GM21526 (cell line): ENCODE results near the gene MAP1LC3C.

Source experiments
- ATAC-seq: cut with Tn5 transposase; IDR thresholded peaks from one replicate; pipeline ENCODE4 v1.9.1; 2021; ENCODE audit warnings: moderate library complexity; ENCODE audit not compliant: unreplicated experiment, low FRiP score

Gene MAP1LC3C

GRCh38 chr1:241999026-241999425, at the start of gene MAP1LC3C:
TSS of gene MAP1LC3C (minus strand) at chr1:241999098. CDS start at chr1:241999008, 90 bp downstream.
- no peak for ATAC-seq

DNA sequence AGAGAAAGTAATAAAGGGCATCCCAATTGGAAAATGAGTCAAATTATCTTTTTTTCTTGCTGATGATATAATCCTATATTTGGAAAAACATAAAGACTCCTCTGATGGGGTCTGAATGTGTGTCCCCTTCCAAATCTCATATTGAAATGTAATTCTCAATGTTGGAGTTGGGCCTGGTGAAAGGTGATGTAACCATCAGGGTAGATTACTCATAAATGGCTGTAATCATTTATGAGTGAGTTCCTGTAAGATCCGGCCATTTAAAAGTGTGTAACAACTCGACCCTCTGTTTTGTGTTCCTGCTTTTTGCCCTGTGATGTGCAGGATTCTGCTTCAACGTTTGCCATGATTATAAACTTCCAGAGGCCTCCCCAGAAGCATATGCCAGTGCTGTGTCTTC, 44.3 kb upstream of the MAP1LC3C start:
- ATAC-seq, result no peak

- ATAC-seq, result no peak
These were observed 35.5 kb upstream of the MAP1LC3C start for GRCh38 chr1:242034392-242034791.

DNA sequence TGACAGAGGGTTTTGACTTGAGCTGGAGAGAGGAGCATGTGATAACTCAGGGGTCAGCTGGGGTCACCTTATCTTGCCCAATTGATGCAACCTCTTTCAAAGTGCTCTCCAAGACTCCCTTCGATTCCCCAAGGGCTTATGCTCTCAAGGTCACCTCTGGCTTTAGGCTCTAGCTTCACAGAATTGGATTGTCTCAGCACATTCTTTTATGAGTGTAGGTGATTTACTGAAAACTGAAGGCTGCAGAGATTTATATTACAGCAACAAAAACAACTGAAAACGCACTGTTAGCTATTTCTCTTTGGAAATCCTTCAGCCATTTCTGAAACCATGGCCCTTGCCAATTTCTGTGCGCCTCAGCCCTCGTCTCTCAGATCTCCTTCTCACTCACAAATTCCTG, 34.5 kb upstream of the MAP1LC3C start:
- no peak for ATAC-seq

DNA sequence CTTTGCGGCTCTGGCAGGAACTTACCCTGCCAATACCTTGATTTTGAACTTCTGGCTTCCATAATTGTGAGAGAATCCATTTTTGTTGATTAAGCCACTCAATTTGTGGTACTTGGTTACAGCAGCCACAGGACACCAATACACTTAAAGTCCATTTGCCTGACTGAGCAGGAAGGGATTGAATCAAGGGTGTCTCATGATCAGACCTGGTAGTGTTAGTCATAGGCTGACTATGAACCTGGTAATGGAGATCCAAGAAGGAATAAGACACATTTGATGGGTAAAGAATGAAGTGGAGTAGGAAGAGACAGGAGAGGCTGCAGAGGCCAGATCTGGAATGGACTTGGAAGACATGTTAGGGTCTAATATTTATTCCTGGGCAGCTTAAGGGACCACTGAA, 31.2 kb upstream of the MAP1LC3C start:
- no peak for ATAC-seq

GRCh38 chr1:242025681-242026080, 26.8 kb upstream of the MAP1LC3C start:
- no peak for ATAC-seq

GRCh38 chr1:242023805-242024204, 24.9 kb upstream of the MAP1LC3C start:
- no peak for ATAC-seq

GRCh38 chr1:242019018-242019417, 20.1 kb upstream of the MAP1LC3C start:
- ATAC-seq, result no peak

DNA sequence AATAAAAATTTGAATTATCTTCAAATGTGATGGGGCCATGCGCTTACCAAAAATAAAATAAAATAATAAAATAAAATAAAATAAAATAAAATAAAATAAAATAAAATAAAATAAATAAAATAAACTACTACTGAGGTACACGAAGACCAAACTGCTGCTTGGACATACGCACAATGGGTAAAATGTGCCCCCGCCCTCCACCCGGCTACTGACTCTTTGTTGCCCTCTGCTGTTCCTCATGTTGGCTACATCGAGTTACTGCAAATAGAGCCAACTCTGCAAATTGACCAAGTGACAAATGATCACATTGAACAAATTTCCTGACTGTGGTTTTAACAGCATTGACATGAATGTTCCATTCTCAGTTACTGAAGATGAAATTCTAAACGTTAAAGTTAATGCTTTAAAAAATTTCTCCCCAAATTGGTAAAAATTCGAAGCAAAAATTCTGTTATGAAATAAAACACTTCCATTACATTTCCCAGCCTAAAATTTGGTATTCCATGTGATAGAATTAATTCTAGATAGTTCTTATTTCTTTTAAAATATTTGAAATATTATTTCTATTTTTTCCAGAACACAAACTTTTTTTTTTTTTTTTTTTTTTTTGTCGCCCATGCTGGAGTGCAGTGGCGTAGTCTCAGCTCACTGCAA, 18.8 kb upstream of the MAP1LC3C start:
- ATAC-seq, result peak; percentile 86

DNA sequence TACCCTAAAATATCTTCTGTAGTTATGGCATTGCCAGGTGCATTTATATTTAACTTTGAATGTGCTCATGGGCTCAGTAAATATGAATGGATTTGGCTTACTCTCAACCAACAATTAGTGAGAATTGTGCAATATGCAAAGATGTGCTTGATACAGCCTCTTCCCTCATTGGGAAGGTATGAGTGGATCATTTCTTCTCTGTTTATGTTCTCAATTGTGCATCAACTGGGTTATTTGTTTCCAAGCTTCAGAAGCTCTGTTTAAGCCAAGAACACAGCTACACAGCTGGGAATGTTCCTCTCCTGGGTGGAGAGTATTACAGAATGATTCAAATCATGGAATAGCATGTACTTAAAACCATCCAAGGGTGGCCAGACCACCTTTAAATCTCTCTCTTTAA, 17.6 kb upstream of the MAP1LC3C start:
- ATAC-seq, result no peak

DNA sequence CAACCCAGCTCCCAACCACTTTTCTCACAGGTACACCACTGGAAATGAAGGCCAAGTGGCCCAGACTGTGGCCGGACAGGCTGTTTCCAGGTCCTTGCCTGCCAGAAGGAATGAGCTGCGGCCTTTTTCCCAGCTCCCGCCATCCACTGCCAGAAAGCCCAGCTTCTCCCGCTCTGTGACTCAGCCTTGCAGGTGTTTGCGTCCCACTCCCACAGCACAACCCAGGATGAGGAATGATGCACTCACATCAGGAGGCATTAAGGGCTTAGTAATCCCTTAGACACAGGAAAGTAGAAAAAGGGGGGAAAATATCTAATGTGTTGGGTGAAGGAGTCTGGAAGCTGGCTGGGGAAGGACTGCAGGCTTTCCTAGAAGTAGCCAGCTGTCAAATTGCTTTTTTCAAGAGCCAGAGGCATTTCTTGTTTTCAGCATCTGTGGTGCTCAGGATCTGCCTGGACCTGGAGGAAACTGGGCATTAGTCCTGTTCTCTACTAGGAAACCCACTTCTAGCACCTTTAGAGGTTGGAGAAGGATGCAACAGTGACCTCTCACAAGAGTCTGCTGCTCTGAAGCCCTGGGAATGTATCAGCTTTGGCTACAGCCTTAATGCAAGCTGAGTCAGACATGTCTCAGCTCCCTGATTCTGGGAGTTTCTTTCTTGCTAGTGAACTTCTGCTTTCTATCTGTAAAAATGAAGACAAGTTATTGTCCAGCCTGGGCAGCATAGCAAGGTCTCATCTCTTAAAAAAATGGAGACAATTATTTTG, 13.2 kb upstream of the MAP1LC3C start:
- ATAC-seq, result no peak

DNA sequence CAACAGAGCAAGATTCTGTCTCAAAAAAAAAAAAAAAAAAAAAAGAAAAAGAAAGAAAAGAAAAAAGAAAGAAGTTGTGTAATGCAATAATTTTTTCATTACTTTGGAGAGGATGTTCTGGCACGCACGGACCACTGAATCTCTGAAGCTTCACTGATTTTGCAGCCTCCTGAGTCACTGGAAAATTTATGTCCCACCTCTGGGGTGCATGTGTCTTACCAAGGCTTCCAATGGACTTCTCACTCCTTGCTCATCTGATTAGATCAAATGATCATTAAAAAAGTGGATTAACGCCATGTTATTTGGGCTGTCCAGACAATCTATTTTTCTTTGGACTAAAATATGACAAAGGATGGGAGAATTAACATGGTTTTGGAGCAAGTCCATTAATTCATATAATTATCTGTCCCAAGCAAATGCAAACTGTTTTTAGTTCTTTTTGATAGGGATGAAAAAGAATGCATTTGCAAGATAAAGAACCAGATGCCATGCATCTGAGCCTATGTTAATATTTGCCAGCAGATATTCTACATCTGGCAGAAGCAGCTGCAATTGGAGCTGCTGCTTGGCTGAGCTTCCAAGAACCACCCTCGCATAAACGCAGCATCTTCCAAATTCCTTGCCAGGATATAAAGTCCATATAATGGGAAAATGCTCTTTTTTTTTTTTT, 10.1 kb upstream of the MAP1LC3C start:
- no peak for ATAC-seq

- ATAC-seq, result no peak
These were observed 8.1 kb upstream of the MAP1LC3C start for GRCh38 chr1:242006976-242007375.

DNA sequence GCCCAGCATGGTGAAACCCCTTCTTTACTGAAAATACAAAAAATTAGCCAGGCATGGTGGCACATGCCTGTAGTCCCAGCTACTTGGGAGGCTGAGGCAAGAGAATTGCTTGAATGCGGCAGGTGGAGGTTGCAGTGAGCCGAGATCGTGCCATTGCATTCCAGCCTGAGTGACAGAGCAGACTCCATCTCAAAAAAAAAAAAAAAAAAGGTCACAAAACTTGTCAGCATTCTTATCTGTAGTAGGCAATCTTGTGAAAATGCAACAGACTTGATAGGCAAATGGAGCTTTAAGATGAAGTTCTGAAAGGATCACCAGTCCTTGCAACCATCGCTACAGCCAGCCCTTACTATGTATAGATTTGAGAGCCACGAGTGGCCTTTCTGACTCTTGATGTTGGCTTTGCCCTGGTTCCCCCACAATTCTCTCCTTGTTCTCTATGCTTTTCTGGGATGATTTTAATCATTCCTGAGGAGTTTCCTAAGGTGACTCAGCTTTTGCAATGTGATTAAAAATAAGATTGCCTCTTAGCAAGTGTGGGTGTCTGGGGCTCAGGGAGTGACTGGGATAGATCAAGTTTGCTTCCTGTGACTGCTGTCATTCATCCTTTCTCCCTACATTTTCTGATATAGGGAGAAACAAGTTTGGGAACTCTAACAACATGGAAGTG, 7.1 kb upstream of the MAP1LC3C start:
- no peak for ATAC-seq

GRCh38 chr1:242004751-242005495, 6.0 kb upstream of the MAP1LC3C start:
- ATAC-seq, result no peak

GRCh38 chr1:242002510-242002909, 3.6 kb upstream of the MAP1LC3C start:
- no peak for ATAC-seq

- no peak for ATAC-seq
These were observed 3.2 kb upstream of the MAP1LC3C start for GRCh38 chr1:242002072-242002471.

- ATAC-seq, result no peak
These were observed 1.5 kb upstream of the MAP1LC3C start for GRCh38 chr1:242000434-242000833.

GRCh38 chr1:241998412-241998921, 431 bp downstream of the MAP1LC3C start:
- peak; percentile 83 for ATAC-seq

GRCh38 chr1:241997401-241997998, 1.4 kb downstream of the MAP1LC3C start:
- ATAC-seq, result no peak
